Esophagus muscularis mucosa (tissue), 3 donors: ENCODE data around the gene CCDC66.

ENCODE experiments used
- POLR2A ChIP-seq: fragments of 450-650 bp; IDR thresholded peaks from one replicate; pipeline ENCODE4 v1.6.1; 2017; ENCODE audit warnings: antibody characterized with exemption, moderate library complexity, mild to moderate bottlenecking, low read depth
- POLR2AphosphoS5 ChIP-seq, 2 donors: sonication (generic); formaldehyde crosslinking; IDR thresholded peaks; one replicate each; pipeline ENCODE4 v1.6.1; 2017; ENCODE audit warnings: antibody characterized with exemption in 2 of 2
- TF ChIP-seq, protein P1 (sequence below), 3 experiments: fragments of 200-600 bp in 2 of 3; fragments of 450-650 bp in 1 of 3; sonication (generic) in 2 of 3; IDR thresholded peaks; one replicate each; pipeline ENCODE4 v1.5.1; 2017 to 2019; ENCODE audit warnings: antibody characterized with exemption in 3 of 3, mild to moderate bottlenecking in 2 of 3, moderate library complexity in 1 of 3

DNA sequence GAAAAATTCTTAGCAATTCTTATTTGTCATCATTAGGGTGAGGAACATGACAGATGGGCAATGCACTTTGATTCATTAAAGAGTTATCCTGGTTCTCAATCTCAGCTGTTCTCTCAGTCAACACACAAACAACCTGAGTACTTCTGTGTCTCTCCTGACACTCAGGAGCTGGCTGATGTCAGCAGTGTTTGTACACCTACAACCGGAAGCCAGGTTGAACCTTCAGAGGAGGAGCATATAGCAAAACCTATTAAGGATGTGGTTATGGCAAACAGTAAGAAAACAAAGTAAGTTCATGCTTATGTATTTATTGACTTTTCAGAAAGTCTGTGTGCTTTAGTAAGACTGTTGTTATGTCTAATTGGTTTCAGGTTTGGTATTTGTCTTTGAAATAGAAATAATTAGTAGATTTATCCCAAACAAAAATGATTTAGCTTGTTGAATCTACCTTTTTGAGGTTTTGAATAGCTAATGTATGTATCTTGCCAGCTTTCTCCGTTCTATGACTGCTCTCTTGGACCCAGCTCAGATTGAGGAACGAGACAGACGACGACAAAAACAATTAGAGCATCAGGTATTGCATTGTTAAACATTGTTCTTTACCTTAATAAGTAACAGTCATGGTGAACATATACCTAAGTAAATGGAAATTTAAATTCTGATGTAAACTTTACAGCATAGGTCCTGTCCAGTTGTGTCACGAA lies 36.6 kb downstream of the CCDC66 start:
- TF ChIP-seq POLR2A (no peak), POLR2AphosphoS5 (IDR thresholded peaks at IDR 0.05) (no peak)
- TF ChIP-seq, protein P1, sequence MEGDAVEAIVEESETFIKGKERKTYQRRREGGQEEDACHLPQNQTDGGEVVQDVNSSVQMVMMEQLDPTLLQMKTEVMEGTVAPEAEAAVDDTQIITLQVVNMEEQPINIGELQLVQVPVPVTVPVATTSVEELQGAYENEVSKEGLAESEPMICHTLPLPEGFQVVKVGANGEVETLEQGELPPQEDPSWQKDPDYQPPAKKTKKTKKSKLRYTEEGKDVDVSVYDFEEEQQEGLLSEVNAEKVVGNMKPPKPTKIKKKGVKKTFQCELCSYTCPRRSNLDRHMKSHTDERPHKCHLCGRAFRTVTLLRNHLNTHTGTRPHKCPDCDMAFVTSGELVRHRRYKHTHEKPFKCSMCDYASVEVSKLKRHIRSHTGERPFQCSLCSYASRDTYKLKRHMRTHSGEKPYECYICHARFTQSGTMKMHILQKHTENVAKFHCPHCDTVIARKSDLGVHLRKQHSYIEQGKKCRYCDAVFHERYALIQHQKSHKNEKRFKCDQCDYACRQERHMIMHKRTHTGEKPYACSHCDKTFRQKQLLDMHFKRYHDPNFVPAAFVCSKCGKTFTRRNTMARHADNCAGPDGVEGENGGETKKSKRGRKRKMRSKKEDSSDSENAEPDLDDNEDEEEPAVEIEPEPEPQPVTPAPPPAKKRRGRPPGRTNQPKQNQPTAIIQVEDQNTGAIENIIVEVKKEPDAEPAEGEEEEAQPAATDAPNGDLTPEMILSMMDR (IDR thresholded peaks at IDR 0.05): no peak
